Activated CD8-positive, alpha-beta memory T cell treated with anti-CD3 and anti-CD28 coated beads for 24 hours (primary cell): ENCODE measurements around the gene PPP1R1C.

Experiments
- DNase-seq: peaks from one replicate; pipeline ENCODE4 v3.0.0-alpha.2; 2020

The PPP1R1C gene

DNA sequence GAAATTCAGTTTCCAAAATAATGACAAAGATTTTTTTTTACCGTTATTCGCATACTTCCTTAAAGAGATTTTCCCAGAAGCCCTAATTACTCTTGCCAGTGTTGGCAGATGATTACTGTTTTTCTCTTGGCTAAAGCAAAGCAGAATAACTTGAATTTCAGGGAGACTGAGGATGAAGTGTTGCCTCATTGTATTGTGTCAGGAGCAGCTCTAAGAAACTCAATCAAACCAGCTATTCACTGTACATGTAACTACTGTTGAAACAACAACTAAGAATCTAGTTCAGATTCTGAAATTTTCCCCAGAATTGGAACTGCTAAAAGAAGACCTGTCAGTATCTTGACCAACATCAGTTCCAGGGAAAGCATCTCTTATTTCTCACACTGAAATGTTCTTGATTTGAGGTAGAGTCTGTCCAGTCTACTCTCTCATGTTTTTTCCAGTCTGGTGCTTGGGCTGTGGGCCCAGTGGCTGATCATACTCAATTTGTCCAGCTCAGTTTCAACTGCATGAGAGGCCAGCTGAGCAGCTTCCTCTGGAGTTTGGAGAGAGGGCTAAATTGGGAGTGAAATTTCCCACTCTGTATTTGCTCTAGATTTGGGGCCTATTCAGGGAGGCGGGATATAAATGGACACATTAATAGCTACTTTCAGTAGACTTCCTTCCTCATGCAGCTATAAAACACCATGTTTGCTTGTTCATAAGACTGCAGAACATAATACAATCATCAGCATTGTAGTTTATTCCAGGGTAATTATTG lies 78.5 kb downstream of the PPP1R1C start:
- DNase-seq = no peak

DNA sequence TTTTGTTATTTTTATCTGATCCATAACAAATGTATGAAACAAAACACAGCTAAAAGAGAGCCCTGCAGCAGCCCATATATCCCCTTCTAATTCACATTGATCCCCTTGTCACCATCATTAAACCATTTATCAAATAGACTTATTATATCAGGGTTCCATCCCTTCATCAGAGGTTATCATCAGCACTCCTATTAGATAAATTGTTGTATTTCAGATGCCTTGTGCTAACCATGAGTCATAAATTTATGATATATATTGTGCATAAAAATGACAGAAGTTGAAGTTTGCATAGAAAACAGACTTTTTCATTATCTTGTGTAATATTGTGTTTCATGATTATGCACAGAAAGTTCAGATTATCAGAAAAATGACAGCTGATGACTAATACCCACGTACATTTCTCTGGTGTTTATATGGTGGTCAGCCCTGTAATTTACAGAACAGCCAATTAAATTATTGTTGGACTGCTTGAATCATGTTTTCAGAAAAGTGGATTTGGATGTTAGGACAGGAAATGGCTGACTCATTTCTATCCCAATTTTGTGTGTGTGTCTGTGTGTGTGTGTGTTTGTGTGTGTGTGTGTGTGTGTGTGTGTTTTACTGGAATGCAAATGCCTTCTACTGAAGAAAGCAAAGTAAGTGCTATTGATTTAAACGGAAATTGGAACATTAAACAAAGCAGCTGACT lies 80.9 kb downstream of the PPP1R1C start:
- no peak for DNase-seq

DNA sequence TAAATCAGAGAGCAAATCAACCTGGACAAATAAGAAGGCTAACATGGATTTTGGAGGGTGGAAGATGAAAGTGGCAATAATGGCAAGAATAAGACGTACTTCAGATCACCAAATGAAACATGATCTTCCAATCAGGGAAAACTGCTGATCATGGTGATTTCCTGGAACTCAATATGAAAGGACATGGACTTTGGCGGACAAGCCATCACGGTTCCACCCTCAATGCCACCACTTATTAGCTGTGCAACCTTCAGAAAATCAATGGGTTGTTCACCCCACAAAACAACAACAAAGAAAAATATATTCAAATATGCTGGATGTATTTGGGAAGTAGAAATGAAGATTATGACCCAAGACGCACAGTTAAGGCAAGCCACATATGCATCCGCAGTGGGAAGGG lies 81.7 kb downstream of the PPP1R1C start:
- no peak for DNase-seq

DNA sequence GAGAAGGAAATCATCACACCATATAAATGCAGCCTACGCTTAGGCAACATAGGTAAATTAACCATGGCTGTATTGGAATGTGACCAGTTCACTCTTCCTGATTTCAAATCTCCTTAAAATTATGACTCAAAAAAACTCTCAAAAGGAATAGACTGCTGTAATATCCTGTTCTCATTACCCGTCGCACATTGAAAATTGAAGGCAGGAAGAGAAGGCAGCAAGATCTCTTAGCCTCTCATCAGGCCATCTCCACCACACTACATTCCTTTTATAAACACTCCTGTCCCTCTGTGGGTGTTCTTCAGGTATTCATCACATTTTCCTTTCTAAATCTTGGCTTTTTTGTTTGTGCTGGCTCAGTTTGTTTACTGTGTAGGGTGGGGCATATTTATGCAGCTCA lies 83.2 kb downstream of the PPP1R1C start:
- no peak for DNase-seq

DNA sequence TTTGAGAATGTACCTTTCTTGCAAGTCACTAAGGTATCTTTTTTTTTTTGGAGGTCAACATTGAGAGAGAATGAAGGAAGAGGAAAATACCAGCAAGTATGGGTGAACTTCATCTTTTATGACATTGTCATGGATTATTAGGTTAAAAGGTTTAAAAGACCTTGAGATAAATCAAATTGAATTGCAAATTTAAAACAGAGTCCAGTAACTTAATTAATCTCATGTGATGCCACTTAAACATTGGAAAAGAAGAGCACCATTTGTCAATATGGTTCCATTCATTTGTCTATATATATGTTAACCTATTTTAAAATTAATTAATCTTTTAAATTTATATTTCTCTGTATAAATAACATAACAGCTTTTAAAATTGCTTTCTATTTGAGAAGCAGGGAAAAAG lies 83.8 kb downstream of the PPP1R1C start:
- DNase-seq = no peak

DNA sequence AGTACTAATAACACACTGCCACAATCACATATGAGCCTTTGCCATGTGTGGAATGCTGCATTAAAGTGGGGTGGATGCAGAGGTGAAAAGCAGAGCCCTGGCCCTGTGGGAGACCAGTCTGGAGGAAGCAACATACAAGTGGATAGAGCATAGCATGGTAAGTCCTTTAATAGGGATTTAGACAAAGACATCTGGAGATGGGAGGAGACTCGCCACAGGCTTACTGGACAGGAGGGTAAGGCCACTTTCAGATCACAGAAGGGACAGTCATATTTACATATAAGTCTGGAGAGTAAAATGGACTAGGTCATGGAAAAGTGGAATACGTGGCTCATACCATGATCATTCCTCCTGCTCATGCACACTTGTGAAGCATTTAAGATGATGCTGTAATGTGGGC lies 84.3 kb downstream of the PPP1R1C start:
- no peak for DNase-seq

DNA sequence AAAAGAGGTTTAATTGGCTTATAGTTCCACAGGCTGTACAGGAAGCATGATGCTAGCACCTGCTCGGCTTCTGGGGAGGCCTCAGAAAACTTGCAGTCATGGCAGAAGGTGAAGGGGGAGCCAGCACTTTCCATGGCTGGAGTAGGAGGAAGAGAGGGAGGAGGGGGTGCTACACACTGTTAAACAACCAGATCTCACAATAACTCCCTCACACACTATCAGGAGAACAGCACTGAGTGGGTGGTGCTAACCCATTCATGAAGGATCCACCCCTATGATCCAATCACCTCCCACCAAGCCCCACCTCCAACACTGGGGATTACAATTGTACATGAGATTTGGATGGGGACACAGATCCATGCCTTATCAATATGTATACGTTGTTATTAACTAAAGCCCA lies 85.1 kb downstream of the PPP1R1C start:
- no peak for DNase-seq

DNA sequence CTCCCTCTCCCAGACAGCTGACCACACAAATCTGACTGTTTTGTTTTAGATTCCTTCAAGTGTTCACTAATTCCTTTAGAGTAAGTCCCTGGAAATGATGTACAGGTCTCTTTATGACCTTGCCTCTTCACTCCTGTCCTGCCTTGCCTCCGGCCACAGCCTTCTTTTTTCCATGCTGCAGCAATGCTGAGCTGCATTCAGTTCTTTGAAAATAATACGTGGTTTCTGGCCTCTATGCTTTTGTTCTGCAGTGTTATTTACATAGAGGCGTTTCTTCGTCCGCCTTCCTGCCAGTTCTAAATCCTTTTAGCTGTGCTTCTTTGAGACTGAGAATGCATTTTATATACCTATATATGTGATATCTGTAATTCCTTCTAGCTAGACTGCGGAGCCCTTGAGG lies 87.2 kb downstream of the PPP1R1C start:
- DNase-seq = no peak

DNA sequence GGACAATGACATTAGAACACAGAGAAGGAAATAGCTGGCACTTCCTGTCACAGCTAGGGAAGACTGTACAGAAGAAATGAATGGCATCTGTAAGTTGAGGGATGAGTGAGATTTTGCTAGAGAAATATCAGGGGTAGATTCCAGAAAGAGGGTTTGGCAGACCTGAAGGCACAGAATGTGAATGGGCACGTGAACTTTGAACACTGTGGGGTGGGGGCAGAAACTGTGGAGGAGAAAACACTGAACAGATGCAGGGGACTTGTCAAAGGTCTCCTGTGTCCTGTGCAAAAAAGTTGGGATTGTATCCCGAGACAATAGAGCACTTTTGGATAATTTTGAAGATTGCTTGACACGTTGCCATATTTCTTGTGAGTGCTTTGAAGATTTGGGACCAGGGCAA lies 88.0 kb downstream of the PPP1R1C start:
- no peak for DNase-seq

DNA sequence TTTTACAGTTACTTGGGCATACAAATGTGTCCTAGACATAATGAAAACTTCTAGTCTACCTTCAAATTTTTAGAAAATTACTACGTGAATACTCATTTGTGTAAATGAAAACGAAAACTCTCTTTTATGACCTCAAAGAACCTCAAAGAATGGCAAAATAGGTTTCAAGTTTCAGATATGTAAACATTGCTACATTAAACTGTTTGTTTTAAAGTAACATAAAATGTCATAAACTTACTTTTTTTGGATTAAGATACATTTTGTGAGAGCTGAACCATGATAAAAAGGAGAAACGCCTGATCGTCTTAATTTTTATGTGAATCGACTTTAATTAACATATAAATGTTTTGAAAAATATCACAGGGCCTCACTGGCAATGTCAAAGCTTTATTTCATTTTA lies 91.4 kb downstream of the PPP1R1C start:
- DNase-seq = no peak

DNA sequence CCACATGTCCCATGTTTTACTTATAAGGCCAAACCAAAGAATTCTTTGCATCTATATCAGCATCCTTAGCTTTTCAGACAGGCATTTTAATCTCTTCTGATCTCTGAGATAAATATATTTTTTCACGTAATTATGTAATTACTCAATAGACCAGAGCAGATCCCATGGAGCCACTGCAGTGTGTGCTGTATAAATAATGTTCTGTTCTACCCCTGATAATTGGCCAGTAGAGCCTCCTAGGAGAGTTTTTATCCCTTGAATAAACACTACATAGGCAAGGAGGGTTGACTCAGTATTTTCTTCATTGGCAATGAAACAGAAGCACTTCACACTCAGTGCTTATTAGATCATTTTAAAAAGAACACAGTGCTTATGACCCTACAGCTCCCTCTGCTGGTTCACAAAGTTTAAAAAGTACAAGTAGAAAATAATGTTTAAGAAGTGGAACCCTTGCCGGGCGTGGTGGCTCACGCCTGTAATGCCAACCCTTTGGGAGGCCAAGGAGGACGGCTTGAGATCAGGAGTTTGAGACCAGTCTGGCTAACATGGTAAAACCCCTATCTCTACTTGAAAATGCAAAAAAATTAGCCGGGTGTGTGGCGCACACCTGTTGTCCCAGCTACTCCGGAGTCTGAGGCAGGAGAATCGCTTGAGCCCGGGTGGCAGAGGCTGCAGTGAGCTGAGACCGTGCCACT lies 91.9 kb downstream of the PPP1R1C start:
- no peak for DNase-seq

DNA sequence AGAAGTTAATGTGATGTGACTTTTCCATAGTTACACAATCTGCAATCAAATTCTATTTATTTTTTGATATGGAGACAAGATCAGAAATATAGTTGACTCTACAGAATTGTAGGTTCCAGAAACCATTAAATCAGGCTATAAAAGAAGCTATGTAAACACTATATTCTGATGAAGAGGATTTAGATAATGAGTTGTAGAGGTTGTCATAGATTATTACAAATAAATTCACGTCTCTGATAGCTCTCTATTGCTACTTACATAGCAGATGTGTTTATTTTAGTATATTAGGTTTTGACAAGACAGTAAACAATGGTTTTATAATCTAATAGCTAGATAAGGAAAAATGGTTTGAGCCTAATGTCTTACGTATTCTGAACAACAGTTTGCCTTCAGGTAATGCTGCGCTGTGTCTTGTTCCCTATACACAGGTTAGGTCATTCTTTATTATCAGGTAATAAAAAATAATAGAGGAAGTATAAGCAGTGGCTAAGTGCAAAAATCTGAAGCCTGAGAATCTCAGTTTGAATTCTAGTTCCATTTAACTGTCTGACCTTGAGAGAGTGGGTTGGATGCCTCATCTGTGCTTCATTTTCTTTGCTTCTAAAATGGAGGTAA lies 93.4 kb downstream of the PPP1R1C start:
- DNase-seq = no peak

DNA sequence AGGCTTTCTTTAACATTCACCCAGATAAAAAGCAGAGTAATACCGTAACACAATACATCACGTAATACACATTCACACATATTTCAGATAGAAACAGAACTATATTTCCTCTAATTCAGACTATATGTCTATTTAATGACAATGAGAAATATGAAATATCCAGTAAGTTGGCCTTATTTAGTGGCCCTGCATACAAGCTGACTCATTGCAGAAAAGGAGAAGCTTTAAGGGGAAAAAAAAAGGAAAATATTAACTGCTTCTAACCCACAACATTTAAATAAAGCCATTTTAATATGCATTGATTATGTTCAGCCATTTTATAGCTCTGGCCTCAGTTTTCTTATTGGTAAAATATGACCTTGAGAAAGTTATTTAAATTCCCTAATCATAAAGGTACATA lies 94.8 kb downstream of the PPP1R1C start:
- no peak for DNase-seq

DNA sequence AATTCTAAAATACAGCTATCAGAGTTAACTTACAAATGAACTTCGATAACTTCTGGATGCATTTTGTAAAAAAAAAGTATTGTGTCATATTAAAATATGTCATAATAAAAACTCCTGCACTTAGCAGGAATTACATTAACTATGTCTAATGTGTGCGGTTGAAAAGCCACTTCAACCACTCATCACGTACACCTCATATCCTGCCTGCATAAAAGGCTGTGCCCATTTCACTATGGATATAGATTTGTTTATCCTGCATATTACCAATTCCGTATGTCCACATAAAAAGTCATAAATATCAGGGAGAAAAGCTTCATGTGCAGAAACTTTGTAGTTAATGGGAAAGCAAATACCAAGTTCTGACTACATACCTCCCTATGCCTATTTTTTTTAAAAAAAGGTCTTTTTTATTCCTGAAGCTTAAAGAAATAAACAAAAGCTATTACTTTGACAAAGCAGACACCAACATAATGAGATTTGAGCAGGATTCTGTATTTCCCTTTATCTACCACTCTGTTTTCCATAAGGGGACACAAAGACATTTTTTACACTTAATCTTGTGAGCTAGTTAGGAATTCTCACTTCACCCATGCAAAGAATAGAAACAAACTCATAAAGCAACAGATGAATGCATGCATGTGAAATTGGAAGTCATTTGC lies 96.1 kb downstream of the PPP1R1C start:
- DNase-seq = no peak

DNA sequence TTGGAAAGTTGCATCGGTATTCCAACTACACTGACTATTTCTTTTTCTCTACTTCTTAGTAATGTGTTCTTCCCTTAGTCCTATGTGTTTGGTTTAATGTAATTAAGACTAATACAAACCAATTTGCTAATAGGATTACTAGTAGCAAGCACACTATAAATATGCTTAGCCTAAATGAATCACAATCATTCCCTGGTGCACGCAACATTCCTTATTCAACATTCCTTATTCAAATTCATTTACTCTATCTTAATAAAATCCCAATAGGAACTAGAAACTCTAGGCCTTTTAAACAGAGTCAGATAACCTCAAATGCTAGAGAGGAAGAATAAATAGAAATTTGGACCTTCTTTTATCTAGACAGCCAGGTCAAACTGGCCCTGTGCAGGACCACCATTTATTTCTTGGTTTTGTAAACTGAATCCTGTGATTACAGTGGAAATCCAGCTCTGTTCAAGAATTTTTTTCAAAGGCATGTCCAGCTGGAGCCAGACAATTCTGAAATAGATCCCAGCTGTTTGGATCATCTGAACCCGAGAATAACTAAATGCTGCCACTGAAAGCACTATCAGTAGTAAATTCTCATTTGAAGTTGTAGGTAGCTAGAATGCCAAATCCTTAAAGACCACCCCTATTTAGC lies 103.1 kb downstream of the PPP1R1C start:
- no peak for DNase-seq

DNA sequence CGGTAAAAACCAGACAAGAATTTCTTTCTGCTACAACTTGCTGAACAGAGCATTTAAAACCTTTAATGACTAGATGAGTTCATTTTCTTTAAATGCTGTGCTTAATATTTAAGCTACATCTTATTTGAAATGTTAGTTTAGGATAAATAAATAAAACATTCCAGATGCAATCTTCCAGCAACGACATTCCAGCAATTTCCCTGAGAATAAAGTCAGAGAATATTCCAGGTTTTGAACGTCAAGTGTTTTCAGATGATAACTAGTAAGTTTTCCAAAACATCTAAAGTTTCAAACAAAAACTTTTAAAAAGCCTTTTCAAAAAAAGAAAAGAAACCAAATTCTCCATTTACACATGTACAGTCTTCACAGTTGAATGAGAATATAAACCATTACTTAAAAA lies 104.8 kb downstream of the PPP1R1C start:
- no peak for DNase-seq

DNA sequence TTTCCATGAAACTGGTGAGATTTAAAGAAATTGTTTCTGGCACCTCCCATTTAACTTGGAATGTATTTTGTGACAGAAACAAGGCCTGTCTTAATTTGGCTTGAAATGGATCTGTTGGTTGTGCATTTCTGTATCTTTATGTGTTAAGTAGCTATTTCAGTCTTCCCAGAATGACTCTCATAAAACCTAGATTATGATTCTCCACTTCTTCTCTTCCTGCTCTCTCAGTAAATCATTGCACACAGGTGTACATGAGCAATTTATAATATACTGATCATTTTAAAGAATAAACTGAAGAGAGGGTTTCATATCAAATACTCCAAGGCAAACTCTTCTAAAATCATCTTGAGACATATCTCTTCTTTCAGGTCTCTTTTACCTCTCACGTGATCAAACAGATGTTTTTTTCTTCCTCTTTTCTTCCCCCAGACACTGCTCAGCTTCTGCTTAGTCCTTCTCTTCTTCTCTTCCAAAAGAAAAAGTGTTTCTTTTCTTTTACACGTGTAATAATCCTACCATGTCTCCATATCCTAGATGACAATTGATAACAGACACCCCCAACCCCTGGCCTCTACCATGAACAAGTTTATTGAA lies 112.0 kb downstream of the PPP1R1C start:
- DNase-seq = no peak

DNA sequence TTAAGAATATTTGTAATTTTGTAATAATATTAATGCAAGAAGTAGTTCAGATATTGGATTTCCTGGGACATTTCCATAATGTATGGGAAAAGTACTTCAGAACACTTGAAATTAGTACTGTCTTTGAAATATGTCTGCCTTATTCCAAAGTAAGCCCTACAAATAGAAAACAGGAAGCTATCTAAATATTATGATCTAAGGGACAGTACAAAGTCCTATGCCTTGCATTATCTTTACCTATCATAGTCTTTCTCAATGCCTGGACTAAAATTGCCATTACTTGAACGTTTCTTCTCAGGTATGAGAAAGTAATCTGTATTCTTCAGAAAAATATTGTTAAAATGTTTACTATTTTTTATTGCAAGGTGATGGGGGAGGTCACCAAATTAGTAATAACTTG lies 113.0 kb downstream of the PPP1R1C start:
- DNase-seq = no peak

DNA sequence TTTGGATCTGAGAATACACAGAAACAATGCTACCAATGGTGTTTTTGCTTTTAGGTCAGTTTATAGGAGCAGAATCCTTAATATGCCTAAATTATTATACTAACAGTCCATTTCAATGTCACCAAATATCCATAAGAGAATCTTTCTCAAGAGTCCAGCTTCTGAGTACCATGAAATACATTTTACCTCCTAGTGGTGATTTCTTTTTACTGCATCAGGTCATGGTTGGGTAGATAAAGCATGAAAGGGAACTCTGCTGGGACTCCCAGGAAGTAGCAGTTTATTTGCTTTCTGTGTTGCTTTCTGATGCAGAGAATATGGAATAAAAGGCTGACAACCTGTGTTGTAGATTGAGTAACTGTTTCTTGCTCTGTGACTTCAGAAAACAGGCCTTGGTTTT lies 115.6 kb downstream of the PPP1R1C start:
- no peak for DNase-seq

DNA sequence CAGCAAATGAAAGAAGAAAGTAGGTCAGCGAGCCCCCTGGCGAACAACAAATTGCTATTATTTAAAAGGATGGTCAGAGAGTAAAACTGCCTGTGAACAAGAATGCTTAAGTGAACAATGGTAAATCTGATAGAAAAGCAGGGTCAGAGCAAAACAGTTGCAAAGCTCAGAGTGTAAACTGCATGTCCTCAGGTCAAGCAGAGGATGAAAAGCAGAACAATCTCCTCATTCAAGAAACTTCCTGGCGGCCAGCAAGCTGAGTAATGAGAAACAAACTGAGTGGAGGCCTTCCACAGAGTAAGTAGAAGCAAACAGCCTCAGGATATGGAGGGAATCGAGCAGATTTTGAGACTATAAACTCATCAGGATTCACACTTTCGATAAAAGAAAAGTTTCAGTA lies 117.9 kb downstream of the PPP1R1C start:
- no peak for DNase-seq

DNA sequence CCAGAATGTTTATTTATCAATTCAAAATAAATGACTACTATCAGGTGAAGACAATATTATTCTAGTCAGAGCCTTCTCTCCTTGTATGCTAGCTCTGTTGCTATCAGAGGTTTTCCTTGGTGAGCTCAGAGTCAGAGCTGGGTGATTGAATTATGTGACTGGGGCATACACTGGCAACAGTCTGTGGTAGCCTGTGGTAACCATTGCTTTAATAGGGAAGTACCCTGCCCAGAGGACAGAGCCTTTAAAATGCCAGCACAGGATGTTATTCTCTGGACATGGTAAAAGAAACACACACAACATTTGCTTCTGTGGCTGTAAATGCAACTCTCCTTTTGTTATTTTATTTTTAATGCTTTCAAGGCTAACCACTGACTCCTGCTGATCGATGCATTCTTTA lies 124.7 kb downstream of the PPP1R1C start:
- no peak for DNase-seq

DNA sequence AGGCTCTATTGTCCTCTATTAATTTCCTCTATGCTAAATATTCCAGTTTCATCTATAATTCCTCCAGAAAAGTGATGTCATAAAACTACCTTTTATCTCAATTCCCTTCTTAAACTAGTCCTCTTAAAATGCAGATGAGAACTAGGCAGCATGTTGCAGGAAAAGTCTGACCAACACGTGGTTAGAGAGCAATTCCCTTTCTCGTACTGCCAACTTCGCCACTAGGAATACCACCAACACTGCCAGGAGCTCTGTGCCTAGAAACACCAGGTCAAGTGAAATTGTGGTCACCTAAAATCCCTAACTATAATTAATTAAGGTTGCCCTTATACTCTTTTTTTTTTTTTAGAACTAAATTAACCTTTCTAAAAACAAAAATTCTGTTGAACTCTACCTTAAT lies 127.7 kb downstream of the PPP1R1C start:
- DNase-seq = no peak
